GM21723 (cell line): ENCODE results near the gene RPL13.
"Not testable (repeated sequence)": the region's sequence is repeated elsewhere in the genome, so short reads cannot be mapped to it uniquely, and the experiment has no call there.

ENCODE experiments used
- ATAC-seq: cut with Tn5 transposase; IDR thresholded peaks from one replicate; pipeline ENCODE4 v1.9.1; 2021; ENCODE audit warnings: mild to moderate bottlenecking, moderate library complexity; ENCODE audit not compliant: unreplicated experiment

Gene RPL13

GRCh38 chr16:89562939-89563338 is 2.5 kb downstream of the RPL13 start:
- no peak for ATAC-seq

GRCh38 chr16:89563639-89564392 is 3.3 kb downstream of the RPL13 start:
- no peak for ATAC-seq

- no peak for ATAC-seq
These were observed 4.2 kb downstream of the RPL13 start for GRCh38 chr16:89564476-89565255.

GRCh38 chr16:89565256-89565505 is 4.7 kb downstream of the RPL13 start:
- ATAC-seq: no peak

- no peak for ATAC-seq
These were observed 5.3 kb downstream of the RPL13 start for GRCh38 chr16:89565506-89566372.

- ATAC-seq: no peak
These were observed 7.4 kb downstream of the RPL13 start for GRCh38 chr16:89567656-89568594.

- no peak for ATAC-seq
These were observed 9.2 kb downstream of the RPL13 start for GRCh38 chr16:89569506-89570341.

GRCh38 chr16:89570342-89570923 is 10.0 kb downstream of the RPL13 start:
- ATAC-seq: no peak

- not testable (repeated sequence) for ATAC-seq
These were observed 10.6 kb downstream of the RPL13 start for GRCh38 chr16:89570983-89571598.

GRCh38 chr16:89571636-89572035 is 11.2 kb downstream of the RPL13 start:
- no peak for ATAC-seq

- no peak for ATAC-seq
These were observed 11.6 kb downstream of the RPL13 start for GRCh38 chr16:89572073-89572484.

GRCh38 chr16:89572485-89573205 is 12.2 kb downstream of the RPL13 start:
- no peak for ATAC-seq

GRCh38 chr16:89573826-89574680 is 13.6 kb downstream of the RPL13 start:
- ATAC-seq: no peak

- ATAC-seq: peak; percentile 46
These were observed 14.3 kb downstream of the RPL13 start for GRCh38 chr16:89574681-89575246.

GRCh38 chr16:89575247-89576152 is 15.0 kb downstream of the RPL13 start, which contains the start of gene CPNE7:
CPNE7 (plus strand) TSS chr16:89575758; CDS start chr16:89575898, 140 bp downstream.
- no peak for ATAC-seq
